ENCODE results near the gene SAMHD1. TPM values are rescaled to one million over a fixed set of nuclear protein-coding genes. Genes with fewer than 3 reads are reported as not detected.

SAMHD1 gene
- total RNA-seq, 1 experiment from 2014 or later, result 54.3 TPM

DNA sequence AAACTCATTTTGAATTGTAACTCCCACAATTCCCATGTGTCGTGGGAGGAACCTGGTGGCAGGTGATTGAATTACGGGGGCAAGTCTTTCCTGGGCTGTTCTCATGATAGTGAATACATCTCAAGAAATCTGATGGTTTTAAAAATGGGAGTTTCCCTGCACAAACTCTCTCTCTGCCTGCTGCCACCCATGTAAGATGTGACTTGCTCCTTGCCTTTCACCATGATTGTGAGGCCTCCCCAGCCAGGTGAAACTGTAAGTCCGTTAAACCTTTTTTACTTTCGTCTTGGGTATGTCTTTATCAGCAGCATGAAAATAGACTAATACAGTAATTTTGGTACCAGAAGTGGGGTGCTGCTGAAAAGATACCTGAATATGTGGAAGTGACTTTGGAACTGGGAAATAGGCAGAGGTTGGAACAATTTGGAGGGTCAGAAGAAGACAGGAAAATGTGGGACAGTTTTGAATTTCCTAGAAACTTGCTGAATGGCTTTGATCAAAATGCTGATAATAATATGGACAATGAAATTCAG is 41.4 kb upstream of the SAMHD1 start:
- peaks cover 30% of the 10 kb centered on the region for H3K36me3 Mint-ChIP-seq (ENCODE audit: insufficient read depth, unreplicated experiment)

DNA sequence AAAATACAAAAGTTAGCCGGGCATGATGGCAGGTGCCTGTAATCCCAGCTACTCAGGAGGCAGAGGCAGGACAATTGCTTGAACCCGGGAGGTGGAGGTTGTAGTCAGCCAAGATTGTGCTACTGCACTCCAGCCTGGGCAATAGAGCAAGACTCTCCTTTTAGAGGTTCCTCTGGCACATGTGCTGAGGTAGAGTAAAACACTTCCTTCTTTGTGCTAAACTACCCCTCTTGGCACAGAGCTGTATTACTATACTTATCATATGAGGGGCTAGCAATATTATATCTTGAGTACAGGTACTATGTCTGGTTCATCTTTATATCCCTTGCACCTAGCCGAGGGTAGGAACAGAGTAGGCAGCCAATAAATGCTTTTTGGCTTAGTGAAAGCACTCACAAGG is 40.2 kb upstream of the SAMHD1 start:
- intact Hi-C loops (cut with micrococcal nuclease; ENCODE audit: unreplicated experiment), result no loop called here
- TF ChIP-seq, protein P1, sequence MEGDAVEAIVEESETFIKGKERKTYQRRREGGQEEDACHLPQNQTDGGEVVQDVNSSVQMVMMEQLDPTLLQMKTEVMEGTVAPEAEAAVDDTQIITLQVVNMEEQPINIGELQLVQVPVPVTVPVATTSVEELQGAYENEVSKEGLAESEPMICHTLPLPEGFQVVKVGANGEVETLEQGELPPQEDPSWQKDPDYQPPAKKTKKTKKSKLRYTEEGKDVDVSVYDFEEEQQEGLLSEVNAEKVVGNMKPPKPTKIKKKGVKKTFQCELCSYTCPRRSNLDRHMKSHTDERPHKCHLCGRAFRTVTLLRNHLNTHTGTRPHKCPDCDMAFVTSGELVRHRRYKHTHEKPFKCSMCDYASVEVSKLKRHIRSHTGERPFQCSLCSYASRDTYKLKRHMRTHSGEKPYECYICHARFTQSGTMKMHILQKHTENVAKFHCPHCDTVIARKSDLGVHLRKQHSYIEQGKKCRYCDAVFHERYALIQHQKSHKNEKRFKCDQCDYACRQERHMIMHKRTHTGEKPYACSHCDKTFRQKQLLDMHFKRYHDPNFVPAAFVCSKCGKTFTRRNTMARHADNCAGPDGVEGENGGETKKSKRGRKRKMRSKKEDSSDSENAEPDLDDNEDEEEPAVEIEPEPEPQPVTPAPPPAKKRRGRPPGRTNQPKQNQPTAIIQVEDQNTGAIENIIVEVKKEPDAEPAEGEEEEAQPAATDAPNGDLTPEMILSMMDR (IDR thresholded peaks at IDR 0.05; ENCODE audit: unreplicated experiment), result no peak
- H3K9me3 Mint-ChIP-seq (ENCODE audit: low read depth, unreplicated experiment), result peaks cover 5% of the 10 kb centered on the region
- no TSS peak for BruUV-seq (replicated peaks)
- DNase-seq, result no peak
- no peak overlapping the region for H3K4me3 Mint-ChIP-seq (ENCODE audit: low read depth, unreplicated experiment)
- H3K36me3 Mint-ChIP-seq (ENCODE audit: insufficient read depth, unreplicated experiment), result peaks cover 30% of the 10 kb centered on the region
- H3K27ac Mint-ChIP-seq (ENCODE audit: unreplicated experiment), result no peak overlapping the region
- CTCF ChIA-PET, result interaction anchor here (0.6 to 0.7 kb wide), 2 partner anchors 11 to 238 kb away, joined by 3 read pairs; no protein-coding TSS in a partner anchor
- H3K4me1 Mint-ChIP-seq (ENCODE audit: low read depth, unreplicated experiment), result no peaks in the 10 kb centered on the region
- H3K27me3 Mint-ChIP-seq (ENCODE audit: unreplicated experiment), result no peaks in the 10 kb centered on the region

More for the DNA sequence above, 41.4 kb upstream of the SAMHD1 start:
- intact Hi-C loops (cut with micrococcal nuclease; ENCODE audit: unreplicated experiment), result no loop called here
- Mint-ChIP-seq H3K4me1 (ENCODE audit: low read depth, unreplicated experiment) (no peaks in the 10 kb centered on the region), H3K9me3 (ENCODE audit: low read depth, unreplicated experiment) (peaks cover 5% of the 10 kb centered on the region), H3K27ac (ENCODE audit: unreplicated experiment) (no peak overlapping the region), H3K4me3 (ENCODE audit: low read depth, unreplicated experiment) (no peak overlapping the region), H3K27me3 (ENCODE audit: unreplicated experiment) (no peaks in the 10 kb centered on the region)
- BruUV-seq (replicated peaks), result no TSS peak
- TF ChIP-seq, protein P1 (IDR thresholded peaks at IDR 0.05; ENCODE audit: unreplicated experiment), result no peak
- no peak for DNase-seq
- CTCF ChIA-PET, result no interaction called here

DNA sequence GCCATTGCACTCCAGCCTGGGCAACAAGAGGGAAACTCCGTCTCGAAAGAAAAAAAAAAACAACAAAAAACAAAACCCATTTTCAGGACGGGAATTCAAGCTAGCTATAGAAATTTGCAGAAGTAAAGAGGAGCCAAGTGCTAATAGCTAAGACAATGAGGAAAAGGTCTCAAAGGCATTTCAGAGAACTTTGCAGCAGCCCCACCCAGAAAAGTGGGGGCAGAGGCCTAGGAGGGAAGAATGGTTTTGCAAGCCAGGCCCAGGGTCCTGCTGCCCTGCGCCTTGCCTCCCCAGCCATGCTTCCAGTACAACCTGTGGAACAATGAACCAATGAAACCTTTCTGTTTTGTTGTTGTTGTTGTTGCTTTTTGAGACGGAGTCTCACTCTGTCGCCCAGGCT is 38.3 kb upstream of the SAMHD1 start:
- Mint-ChIP-seq H3K36me3 (ENCODE audit: insufficient read depth, unreplicated experiment) (peaks cover 11% of the 10 kb centered on the region), H3K4me1 (ENCODE audit: low read depth, unreplicated experiment) (no peaks in the 10 kb centered on the region), H3K9me3 (ENCODE audit: low read depth, unreplicated experiment) (peaks cover 5% of the 10 kb centered on the region), H3K27me3 (ENCODE audit: unreplicated experiment) (no peaks in the 10 kb centered on the region), H3K4me3 (ENCODE audit: low read depth, unreplicated experiment) (no peak overlapping the region), H3K27ac (ENCODE audit: unreplicated experiment) (no peak overlapping the region)
- DNase-seq, result no peak
- no TSS peak for BruUV-seq (replicated peaks)
- TF ChIP-seq, protein P1 (IDR thresholded peaks at IDR 0.05; ENCODE audit: unreplicated experiment), result no peak
- CTCF ChIA-PET, result interaction anchor here (0.6 kb wide), 1 partner anchor 918 kb away, joined by 3 read pairs; no protein-coding TSS in a partner anchor
- intact Hi-C loops (cut with micrococcal nuclease; ENCODE audit: unreplicated experiment), result no loop called here

DNA sequence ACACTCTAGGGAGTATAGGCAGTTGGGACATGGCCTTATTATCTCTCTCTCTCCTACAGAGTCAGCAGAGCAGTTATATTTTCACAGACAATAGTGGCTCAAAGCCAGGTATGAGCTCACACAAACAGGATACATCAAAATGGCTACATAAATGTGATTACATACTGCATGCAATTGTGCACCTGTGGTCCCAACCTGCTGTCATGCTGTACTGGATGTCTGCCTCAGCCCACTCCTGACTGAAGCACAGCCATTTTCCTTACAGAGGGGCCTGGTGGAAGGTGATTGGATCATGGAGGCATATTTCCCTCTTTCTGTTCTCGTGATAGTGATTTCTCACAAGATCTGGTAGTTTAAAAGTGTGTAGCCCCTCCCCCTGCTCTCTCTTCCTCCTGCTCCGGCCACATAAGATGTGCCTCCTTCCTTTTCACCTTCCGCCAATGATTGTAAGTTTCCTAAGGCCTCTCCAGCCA is 37.0 kb upstream of the SAMHD1 start:
- Mint-ChIP-seq H3K4me3 (ENCODE audit: low read depth, unreplicated experiment) (no peak overlapping the region), H3K27ac (ENCODE audit: unreplicated experiment) (no peak overlapping the region), H3K9me3 (ENCODE audit: low read depth, unreplicated experiment) (peaks cover 5% of the 10 kb centered on the region), H3K27me3 (ENCODE audit: unreplicated experiment) (no peaks in the 10 kb centered on the region), H3K36me3 (ENCODE audit: insufficient read depth, unreplicated experiment) (peaks cover 5% of the 10 kb centered on the region), H3K4me1 (ENCODE audit: low read depth, unreplicated experiment) (no peaks in the 10 kb centered on the region)
- DNase-seq, result no peak
- CTCF ChIA-PET, result no interaction called here
- BruUV-seq (replicated peaks), result no TSS peak
- TF ChIP-seq, protein P1 (IDR thresholded peaks at IDR 0.05; ENCODE audit: unreplicated experiment), result no peak
- intact Hi-C loops (cut with micrococcal nuclease; ENCODE audit: unreplicated experiment), result no loop called here
